ENCODE data around the gene SLC6A13. TPM values are rescaled to one million over a fixed set of nuclear protein-coding genes. Genes with fewer than 3 reads are reported as not detected.

Gene SLC6A13
- total RNA-seq, 1 experiment from 2014 or later = not detected

DNA sequence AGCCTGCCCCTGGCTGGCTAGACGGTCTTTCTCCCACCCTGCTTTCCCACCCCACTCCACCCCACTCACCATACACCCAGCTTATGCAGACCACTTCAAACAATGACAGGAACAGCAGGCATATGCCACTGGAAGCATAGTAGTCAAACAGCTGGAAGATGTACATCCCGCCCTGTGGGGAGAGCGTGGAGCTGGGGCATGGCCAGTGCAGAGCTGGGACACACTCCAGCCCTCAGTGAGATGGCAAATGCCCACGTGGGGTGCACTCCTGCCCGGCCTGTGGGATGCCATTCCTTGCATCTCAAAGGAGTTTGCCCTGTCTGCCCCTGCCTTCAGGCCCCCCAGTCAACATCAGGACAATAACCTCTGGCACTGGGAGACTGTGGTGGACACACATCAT lies 67.5 kb downstream of the SLC6A13 start:
- H3F3A ChIP-seq (ENCODE audit: low read length, unreplicated experiment) = no peaks in the 10 kb centered on the region
- no peaks in the 10 kb centered on the region for H3K9me2 ChIP-seq (replicated peaks; ENCODE audit: low read length)
- POLR2A ChIA-PET (ENCODE audit: unreplicated experiment) = no interaction called here
- H3K4me1 ChIP-seq (ENCODE audit: insufficient read depth, low read length) = peaks cover 4% of the 10 kb centered on the region; the same call in 1 of the 2 replicates
- CTCF ChIA-PET = no interaction called here
- ATAC-seq = no peak
- no peaks in the 10 kb centered on the region for H3K9me3 ChIP-seq (ENCODE audit: low read length)
- intact Hi-C loops (cut with micrococcal nuclease) = no loop called here
- H3K9ac ChIP-seq (ENCODE audit: low read length) = no peak overlapping the region
- no peak for DNase-seq
- no peak overlapping the region for H2AFZ ChIP-seq (ENCODE audit: low read length)
- H3K79me2 ChIP-seq (ENCODE audit: low read length) = no peaks in the 10 kb centered on the region
- H3K27me3 ChIP-seq (ENCODE audit: low read length) = peaks cover 22% of the 10 kb centered on the region
- TF ChIP-seq, protein P1, sequence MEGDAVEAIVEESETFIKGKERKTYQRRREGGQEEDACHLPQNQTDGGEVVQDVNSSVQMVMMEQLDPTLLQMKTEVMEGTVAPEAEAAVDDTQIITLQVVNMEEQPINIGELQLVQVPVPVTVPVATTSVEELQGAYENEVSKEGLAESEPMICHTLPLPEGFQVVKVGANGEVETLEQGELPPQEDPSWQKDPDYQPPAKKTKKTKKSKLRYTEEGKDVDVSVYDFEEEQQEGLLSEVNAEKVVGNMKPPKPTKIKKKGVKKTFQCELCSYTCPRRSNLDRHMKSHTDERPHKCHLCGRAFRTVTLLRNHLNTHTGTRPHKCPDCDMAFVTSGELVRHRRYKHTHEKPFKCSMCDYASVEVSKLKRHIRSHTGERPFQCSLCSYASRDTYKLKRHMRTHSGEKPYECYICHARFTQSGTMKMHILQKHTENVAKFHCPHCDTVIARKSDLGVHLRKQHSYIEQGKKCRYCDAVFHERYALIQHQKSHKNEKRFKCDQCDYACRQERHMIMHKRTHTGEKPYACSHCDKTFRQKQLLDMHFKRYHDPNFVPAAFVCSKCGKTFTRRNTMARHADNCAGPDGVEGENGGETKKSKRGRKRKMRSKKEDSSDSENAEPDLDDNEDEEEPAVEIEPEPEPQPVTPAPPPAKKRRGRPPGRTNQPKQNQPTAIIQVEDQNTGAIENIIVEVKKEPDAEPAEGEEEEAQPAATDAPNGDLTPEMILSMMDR (conservative IDR thresholded peaks at IDR 0.05; ENCODE audit: low read depth, low read length) = no peak
- TF ChIP-seq EZH2phosphoT487 (IDR thresholded peaks at IDR 0.05; ENCODE audit: borderline replicate concordance, low read length) (no peak), EZH2 (IDR thresholded peaks at IDR 0.05; ENCODE audit: low read length, unreplicated experiment) (no peak)
- H4K20me1 ChIP-seq (ENCODE audit: low read length) = no peaks in the 10 kb centered on the region
- no peak overlapping the region for H3K4me2 ChIP-seq (ENCODE audit: low read length)
- no peak overlapping the region for H3K27ac ChIP-seq (ENCODE audit: low read length)
- H3K4me3 ChIP-seq (ENCODE audit: low read length) = no peak overlapping the region
- H3K36me3 ChIP-seq (ENCODE audit: low read depth, low read length) = no peaks in the 10 kb centered on the region
- no TSS peak for BruUV-seq (replicated peaks)

DNA sequence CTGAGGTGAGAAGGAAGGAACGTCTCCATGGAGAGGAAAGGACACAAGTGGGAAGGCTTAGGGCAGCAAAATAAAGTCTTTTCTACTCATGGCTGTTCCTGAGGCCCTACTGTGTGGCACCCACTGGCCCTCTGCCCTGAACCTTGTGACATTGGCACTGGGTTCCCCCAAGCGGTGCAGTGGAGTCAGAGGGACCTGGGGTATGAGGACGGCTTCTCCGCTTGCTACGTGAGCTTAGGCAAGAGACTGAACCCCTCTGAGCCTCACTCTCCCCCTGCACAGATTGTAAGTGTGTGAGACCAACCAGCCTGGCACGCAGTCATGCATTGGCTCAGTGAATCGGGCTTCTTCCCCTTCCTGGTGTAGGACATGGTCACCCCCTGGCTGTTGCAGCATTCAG lies 68.4 kb downstream of the SLC6A13 start:
- peaks cover 15% of the 10 kb centered on the region; the same call in 1 of the 2 replicates for H3K27me3 ChIP-seq (ENCODE audit: low read length)
- no peaks in the 10 kb centered on the region for H3K9me2 ChIP-seq (replicated peaks; ENCODE audit: low read length)
- TF ChIP-seq EZH2 (IDR thresholded peaks at IDR 0.05; ENCODE audit: low read length, unreplicated experiment) (no peak), EZH2phosphoT487 (IDR thresholded peaks at IDR 0.05; ENCODE audit: borderline replicate concordance, low read length) (no peak)
- TF ChIP-seq, protein P1 (conservative IDR thresholded peaks at IDR 0.05; ENCODE audit: low read depth, low read length) = no peak
- no peak overlapping the region for H2AFZ ChIP-seq (ENCODE audit: low read length)
- no peaks in the 10 kb centered on the region for H3K9me3 ChIP-seq (ENCODE audit: low read length)
- BruUV-seq (replicated peaks) = no TSS peak
- ChIA-PET CTCF (no interaction called here), POLR2A (ENCODE audit: unreplicated experiment) (no interaction called here)
- no peaks in the 10 kb centered on the region for H3K79me2 ChIP-seq (ENCODE audit: low read length)
- H3F3A ChIP-seq (ENCODE audit: low read length, unreplicated experiment) = no peaks in the 10 kb centered on the region
- H3K4me1 ChIP-seq (ENCODE audit: insufficient read depth, low read length) = no peaks in the 10 kb centered on the region
- no peak overlapping the region for H3K27ac ChIP-seq (ENCODE audit: low read length)
- no peak overlapping the region for H3K4me3 ChIP-seq (ENCODE audit: low read length)
- no peak overlapping the region for H3K4me2 ChIP-seq (ENCODE audit: low read length)
- no peaks in the 10 kb centered on the region for H3K36me3 ChIP-seq (ENCODE audit: low read depth, low read length)
- ATAC-seq (no peak), DNase-seq (no peak)
- H4K20me1 ChIP-seq (ENCODE audit: low read length) = no peaks in the 10 kb centered on the region
- intact Hi-C loops (cut with micrococcal nuclease) = no loop called here
- no peak overlapping the region for H3K9ac ChIP-seq (ENCODE audit: low read length)

DNA sequence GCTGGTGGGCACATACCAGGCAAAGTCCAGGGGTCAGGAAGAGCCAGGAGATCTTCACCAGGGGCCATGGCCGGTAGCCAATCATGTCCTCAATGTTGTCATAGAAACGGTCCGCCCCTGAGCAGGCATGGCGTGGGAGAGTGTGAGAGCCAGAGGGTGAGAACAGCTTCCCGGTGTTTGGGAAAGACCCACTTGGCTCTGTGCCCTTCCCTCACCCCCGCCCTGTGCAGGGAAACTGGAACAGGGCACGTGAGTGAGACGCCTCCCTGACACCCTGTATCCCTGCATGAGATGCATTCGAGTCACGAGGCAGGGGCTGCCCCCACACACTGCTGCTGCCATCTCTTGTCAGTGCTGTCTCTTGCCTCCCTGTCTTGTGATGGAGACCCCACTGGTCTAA lies 69.4 kb downstream of the SLC6A13 start:
- no peak overlapping the region for H2AFZ ChIP-seq (ENCODE audit: low read length)
- H3K4me3 ChIP-seq (ENCODE audit: low read length) = no peak overlapping the region
- CTCF ChIA-PET = no interaction called here
- BruUV-seq (replicated peaks) = no TSS peak
- no peaks in the 10 kb centered on the region for H3K36me3 ChIP-seq (ENCODE audit: low read depth, low read length)
- H3K4me2 ChIP-seq (ENCODE audit: low read length) = no peak overlapping the region
- no peak overlapping the region for H3K9ac ChIP-seq (ENCODE audit: low read length)
- H3K9me3 ChIP-seq (ENCODE audit: low read length) = no peaks in the 10 kb centered on the region
- no peaks in the 10 kb centered on the region for H3K9me2 ChIP-seq (replicated peaks; ENCODE audit: low read length)
- H3F3A ChIP-seq (ENCODE audit: low read length, unreplicated experiment) = no peaks in the 10 kb centered on the region
- POLR2A ChIA-PET (ENCODE audit: unreplicated experiment) = no interaction called here
- H4K20me1 ChIP-seq (ENCODE audit: low read length) = no peaks in the 10 kb centered on the region
- TF ChIP-seq, protein P1 (conservative IDR thresholded peaks at IDR 0.05; ENCODE audit: low read depth, low read length) = no peak
- TF ChIP-seq EZH2phosphoT487 (IDR thresholded peaks at IDR 0.05; ENCODE audit: borderline replicate concordance, low read length) (no peak), EZH2 (IDR thresholded peaks at IDR 0.05; ENCODE audit: low read length, unreplicated experiment) (no peak)
- H3K27me3 ChIP-seq (ENCODE audit: low read length) = peaks cover 13% of the 10 kb centered on the region; the same call in 1 of the 2 replicates
- ATAC-seq = no peak
- no peak for DNase-seq
- no peak overlapping the region for H3K27ac ChIP-seq (ENCODE audit: low read length)
- intact Hi-C loops (cut with micrococcal nuclease) = no loop called here
- no peaks in the 10 kb centered on the region for H3K4me1 ChIP-seq (ENCODE audit: insufficient read depth, low read length)
- H3K79me2 ChIP-seq (ENCODE audit: low read length) = no peaks in the 10 kb centered on the region

Measured in PC-3 (cell line).